Inferior parietal cortex (tissue), 1 donor: ENCODE results near the gene DNAAF1.

Experiments
- DNase-seq: peaks from one replicate; pipeline ENCODE4 v3.0.0-alpha.2; 2016; ENCODE audit errors: extremely low spot score

DNAAF1 gene

GRCh38 chr16:84161037-84161436 lies 15.9 kb downstream of the DNAAF1 start:
- DNase-seq: no peak

- DNase-seq: no peak
Observed at GRCh38 chr16:84161801-84162200, 16.7 kb downstream of the DNAAF1 start.

GRCh38 chr16:84165746-84166145 lies 20.6 kb downstream of the DNAAF1 start:
- no peak for DNase-seq

- no peak for DNase-seq
Observed at GRCh38 chr16:84166796-84167695, 21.9 kb downstream of the DNAAF1 start.

GRCh38 chr16:84169765-84170310 lies 24.7 kb downstream of the DNAAF1 start:
- DNase-seq: no peak

- DNase-seq: no peak
Observed at GRCh38 chr16:84174396-84174795, 29.3 kb downstream of the DNAAF1 start.

- DNase-seq: peak; percentile 29
Observed at GRCh38 chr16:84175350-84176081, 30.4 kb downstream of the DNAAF1 start.

- DNase-seq: no peak
Observed at GRCh38 chr16:84176192-84177053, 31.3 kb downstream of the DNAAF1 start.

- DNase-seq: no peak
Observed at GRCh38 chr16:84177741-84178073, 32.6 kb downstream of the DNAAF1 start.

- no peak for DNase-seq
Observed at GRCh38 chr16:84178146-84178765, 33.1 kb downstream of the DNAAF1 start.

- no peak for DNase-seq
Observed at GRCh38 chr16:84178892-84179611, 33.9 kb downstream of the DNAAF1 start.

GRCh38 chr16:84179612-84180320 lies 34.7 kb downstream of the DNAAF1 start:
- DNase-seq: no peak

GRCh38 chr16:84180519-84181140 lies 35.5 kb downstream of the DNAAF1 start:
- no peak for DNase-seq

GRCh38 chr16:84181144-84181915 lies 36.2 kb downstream of the DNAAF1 start:
- DNase-seq: no peak

- no peak for DNase-seq
Observed at GRCh38 chr16:84182104-84182503, 37.0 kb downstream of the DNAAF1 start.

GRCh38 chr16:84182680-84183571 lies 37.8 kb downstream of the DNAAF1 start:
- DNase-seq: no peak

- no peak for DNase-seq
Observed at GRCh38 chr16:84183572-84183875, 38.4 kb downstream of the DNAAF1 start.
